HG02610 (cell line): ENCODE data around the gene B4GALT2.

Source experiments
- ATAC-seq: cut with Tn5 transposase; IDR thresholded peaks from one replicate; pipeline ENCODE4 v1.9.1; 2021; ENCODE audit warnings: mild to moderate bottlenecking, moderate library complexity; ENCODE audit not compliant: unreplicated experiment

B4GALT2 gene

DNA sequence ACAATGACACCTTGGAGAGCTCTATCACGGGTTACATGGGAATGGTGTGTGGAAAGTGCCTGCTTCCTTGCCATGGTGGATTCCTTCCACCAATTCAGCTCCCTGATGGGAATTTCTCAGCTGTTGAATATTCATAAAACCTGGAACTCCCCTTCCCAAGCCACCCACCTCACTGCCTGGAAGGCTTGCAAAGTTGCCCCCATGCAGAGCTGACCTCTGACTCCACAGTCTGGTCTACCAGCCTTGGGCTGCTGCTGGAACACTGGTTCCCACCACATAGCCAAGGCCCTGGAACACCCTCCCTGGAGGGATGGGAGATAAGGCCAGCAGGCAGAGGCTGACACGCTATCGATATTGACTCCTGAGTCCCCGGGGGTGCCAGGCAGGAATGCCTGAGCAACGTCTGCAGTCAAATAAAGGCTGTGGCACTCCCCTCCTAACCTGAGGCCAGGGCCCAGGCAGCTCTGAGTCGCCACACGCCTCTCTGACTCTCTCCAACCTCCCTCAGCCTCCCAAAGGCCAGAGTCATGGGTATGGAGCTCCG is 21.2 kb downstream of the B4GALT2 start:
- ATAC-seq: no peak

DNA sequence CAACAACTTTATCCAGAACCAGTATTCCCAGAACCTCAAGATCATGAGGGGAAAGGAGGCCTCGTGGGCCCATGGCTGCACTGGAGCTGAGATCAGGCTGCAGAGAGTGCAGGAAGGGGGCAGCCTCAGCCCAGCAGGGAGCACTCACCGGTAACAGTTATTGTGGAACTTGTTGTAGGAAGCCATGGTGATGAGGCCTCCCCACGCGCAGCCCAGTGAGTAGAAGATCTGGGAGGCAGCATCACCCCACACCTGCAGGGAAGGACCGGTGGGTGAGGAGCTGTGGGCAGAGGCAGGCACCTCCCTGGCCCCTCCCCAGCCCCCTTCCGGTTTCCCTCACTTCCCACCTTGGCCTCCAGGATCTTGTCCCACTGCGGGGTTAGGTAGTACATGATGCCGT is 23.2 kb downstream of the B4GALT2 start:
- ATAC-seq: no peak

GRCh38 chr1:44002606-44003157 is 23.7 kb downstream of the B4GALT2 start:
- no peak for ATAC-seq

- ATAC-seq: no peak
Observed at GRCh38 chr1:44008259-44008658, 29.2 kb downstream of the B4GALT2 start.

GRCh38 chr1:44010935-44011471 is 32.0 kb downstream of the B4GALT2 start:
- ATAC-seq: no peak

DNA sequence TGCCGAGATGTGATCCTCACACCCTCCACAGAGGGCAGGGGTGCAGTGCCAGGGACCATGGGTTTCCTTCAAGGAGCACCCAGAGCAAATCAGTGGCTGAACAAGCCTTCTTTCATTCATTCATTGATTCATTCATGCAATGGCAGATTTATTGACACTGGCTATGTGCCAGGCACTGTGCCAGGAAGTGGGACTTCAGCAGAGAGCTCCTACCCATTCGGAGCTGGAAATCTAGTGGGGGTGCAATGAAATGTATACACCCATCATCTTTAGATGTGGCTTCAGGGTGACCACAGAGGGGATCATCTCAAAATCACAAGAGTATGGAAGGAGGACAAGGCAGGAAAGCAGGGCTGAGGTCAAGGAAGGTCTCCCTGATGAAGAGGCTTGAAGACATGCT is 33.4 kb downstream of the B4GALT2 start:
- no peak for ATAC-seq

DNA sequence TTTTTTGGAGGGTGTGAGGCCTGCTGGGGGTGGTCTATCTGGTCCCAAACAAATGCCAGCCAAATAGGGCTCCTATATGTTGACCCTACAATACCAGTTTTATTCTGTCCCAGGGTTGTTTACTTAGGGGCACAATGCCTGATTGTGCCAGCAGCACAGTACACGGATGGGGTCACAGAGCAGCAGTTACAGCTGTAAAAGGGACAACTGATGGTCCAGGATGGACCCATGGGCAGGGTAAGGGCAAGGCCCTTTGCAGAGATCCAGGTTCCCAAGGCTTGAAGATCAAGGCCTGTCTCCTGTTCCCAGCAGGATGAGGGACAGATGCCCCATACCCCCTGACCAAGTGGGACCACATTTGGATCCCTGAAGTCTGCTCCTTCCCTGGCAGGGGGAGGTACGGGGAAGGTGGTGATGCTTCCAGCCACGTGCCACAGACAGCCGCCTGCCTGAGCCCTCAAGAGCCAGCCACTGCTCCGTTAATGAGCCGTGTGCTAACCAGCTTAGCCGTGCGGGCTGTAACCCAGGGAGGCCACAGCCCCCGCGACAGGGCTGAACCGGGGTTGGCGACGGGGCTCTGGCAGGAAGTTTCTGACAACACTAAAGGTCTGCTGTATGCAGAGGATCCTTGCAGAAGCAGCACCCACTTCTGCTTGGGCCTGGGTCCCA is 34.1 kb downstream of the B4GALT2 start:
- no peak for ATAC-seq

GRCh38 chr1:44013949-44014348 is 34.9 kb downstream of the B4GALT2 start:
- no peak for ATAC-seq

- no peak for ATAC-seq
Observed at GRCh38 chr1:44014365-44015104, 35.5 kb downstream of the B4GALT2 start.

- no peak for ATAC-seq
Observed at GRCh38 chr1:44015206-44015605, 36.2 kb downstream of the B4GALT2 start.

DNA sequence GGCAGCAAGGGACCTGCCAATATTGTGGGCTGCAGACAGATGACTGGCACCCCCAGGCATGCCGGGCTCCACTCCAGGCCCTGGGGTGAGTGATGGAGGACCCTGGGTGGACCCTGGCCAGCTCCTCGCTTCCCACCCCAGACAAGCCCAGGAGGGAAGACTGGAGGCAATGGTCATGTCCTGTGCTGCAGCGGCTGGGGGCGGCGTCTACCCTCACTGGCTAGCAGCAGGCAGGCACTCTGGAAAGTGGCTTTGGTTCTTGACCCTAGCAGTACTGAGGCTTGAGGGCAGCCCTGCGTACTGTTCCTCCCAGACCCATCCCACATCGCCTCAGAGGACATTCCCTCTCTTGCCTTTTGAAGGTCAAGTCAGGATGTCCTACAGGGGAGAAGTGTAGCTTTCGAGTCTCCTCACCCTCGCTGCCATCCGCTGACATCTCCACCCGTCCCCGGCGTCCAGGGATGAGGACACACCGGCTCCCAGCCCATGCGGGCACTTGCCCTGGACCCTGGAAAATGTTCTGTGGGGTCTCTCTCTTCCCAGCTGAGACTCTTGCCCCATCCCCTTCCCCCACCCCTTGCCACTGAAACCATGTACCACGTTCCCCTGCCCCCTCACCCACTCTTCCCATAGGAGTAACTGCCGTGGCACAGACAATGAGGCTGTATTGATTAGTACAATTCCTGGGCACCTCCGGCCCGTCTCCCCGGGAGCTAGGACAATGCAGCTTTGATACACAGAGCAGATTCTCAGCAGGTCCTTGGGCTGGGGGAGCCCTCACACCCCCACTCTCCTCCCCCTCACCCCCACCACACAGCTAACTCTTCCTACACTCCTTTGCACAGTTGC is 37.3 kb downstream of the B4GALT2 start:
- ATAC-seq: no peak

DNA sequence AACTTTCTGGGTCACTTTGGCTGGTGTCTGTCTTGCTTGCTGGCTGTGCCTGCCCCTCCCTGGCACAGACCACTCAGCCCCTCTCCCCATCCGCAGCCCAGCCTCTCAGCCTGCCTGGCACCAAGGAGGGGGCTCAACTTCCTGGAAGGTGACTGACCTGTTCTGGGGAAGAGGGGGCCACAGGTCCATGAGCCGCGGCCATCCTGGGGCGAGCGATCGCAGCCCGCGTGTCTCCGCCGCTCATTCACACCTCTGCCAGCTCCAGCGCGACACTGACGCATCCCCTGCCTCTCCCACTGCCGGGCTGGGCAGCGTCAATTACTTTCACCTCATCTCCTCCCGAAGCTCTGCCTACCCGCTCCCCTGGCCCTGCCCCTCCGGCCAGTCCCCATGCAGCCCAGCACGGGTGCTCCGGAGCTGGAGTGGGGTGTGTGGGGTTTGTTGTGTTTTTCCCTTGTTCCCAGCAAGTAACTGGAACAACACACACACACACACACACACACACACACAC is 37.9 kb downstream of the B4GALT2 start:
- no peak for ATAC-seq

DNA sequence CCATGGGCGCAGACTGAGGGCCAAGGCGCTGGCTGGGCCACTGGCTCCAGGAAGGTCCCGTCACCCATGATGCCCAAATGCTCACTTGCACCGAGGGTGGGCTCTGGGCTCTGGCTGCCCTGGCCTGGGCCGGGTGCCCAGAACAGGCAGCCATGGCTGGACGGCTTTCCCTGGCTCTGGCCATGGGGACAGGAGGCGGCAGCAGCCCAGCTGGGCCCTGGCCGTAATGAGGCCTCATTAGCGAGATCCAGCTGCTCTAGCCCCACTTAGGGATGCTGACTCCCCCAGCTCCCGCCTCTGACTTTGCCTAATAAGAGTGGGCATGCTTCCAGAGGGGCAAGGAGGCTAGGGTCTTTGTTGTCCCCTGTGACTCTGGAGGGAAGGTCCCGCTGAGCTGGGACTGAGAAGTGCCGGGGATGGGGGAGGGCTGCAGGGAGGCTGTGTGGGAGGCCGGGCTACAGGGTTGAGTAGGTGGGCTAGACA is 40.5 kb downstream of the B4GALT2 start:
- ATAC-seq: no peak

GRCh38 chr1:44020464-44020863 is 41.5 kb downstream of the B4GALT2 start:
- ATAC-seq: no peak

DNA sequence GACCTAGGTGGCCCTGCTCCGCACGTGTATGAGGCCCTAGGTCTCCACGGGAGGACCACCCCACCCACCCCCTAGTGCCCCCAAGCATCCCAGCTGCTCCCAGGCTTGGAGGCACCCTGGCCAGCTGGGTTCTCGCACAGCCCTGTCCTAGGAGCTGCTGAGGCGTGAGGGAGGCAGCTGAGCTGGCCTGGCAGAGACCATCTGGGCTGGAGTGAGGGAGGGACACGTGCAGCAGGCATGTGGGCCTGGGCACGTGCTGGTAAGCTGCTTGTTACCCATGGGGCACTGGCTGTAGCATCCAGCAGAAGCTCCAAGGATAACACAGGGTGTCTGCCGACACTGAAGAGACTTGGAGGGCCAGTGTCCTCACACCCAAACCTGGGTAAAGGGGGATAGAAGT is 42.1 kb downstream of the B4GALT2 start:
- no peak for ATAC-seq

DNA sequence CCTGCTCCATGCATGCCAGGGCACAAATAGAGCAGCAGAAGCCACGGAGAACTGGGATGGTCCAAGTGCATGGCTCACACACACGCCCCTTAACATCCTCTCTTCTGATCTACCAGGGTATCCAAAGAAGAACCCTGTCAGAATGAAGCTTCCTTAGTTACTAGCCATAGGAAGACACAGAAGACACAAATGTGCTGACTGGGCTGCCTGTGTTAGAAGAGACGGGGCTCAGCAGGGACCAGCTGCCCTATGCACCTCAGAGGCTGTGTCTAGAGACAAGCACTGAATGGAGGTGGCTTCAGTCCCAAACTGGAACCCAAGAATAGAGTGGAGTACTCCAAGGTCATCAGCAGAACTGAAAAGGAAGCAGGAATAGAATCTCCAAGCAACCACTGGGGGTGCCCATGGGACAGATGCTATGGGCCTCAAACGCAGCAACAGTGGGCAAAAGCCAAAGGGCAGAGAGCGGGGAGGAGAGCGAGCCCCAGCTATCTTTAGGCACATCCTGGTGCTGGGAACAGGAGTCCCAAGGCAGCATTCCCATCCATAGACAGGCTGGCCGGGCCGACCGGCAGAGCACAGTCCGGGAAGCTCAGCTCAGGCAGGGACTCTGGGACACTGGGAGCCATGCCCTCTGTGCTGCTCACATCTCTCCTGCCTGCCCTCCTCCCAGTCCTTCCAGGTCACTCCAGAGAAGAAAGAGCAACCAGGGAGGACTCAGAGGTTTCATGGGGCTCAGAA is 42.7 kb downstream of the B4GALT2 start:
- no peak for ATAC-seq

DNA sequence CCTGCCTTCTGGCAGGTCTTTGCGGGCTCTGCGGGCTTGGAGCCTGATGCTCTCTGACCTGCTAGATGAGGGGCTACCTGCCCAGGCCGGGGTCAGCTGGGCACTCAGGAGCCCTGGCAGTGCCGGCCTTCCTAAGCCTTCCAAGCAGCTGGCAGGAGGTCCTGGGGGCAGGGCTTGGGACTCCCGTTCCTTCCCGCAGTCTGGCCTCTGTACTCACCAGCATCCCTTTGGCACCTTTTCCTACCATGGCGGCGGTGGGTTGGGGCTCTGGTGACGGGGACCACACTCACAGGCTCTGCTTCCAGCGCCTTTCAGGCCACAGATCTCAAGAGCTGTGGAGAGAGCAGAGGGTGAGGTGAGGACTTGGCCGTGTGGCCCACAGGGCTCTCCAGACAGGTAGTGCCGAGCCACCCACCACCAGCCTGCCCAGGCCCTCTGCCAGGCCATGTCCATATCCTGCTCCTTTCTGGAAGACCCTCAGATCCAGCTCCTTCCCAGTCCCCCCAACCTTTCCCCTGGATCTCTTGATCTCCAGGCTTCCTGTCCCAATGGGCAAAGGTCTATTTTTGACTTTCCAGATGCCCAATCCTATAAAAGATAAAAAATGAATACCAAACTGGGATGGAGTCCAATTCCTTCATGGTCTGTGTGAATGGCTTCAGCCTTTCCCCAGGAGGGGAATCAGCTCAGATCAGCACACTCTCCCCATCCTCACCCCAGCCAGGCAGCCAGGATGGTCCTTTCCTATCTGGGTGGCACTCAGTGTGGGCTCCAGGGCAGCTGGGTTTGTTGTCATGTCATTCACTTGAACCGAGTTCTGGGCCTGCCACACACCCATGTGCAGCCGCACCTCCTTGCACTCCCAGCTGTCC is 45.3 kb downstream of the B4GALT2 start:
- no peak for ATAC-seq

GRCh38 chr1:44024903-44025525 is 46.0 kb downstream of the B4GALT2 start:
- no peak for ATAC-seq
